Ammon's horn (tissue), 1 donor: Measurements from ENCODE around the gene PTTG1.
A peak's percentile ranks its signal among the peaks of the same experiment; 100 is the strongest.
"Not testable (repeated sequence)": the region's sequence is repeated elsewhere in the genome, so short reads cannot be mapped to it uniquely, and the experiment has no call there.

Source experiments
- DNase-seq: peaks from one replicate; pipeline ENCODE4 v3.0.0-alpha.2; 2016; ENCODE audit warnings: low spot score

PTTG1 gene

GRCh38 chr5:160423099-160423498 lies 1.4 kb downstream of the PTTG1 start:
- no peak for DNase-seq

DNA sequence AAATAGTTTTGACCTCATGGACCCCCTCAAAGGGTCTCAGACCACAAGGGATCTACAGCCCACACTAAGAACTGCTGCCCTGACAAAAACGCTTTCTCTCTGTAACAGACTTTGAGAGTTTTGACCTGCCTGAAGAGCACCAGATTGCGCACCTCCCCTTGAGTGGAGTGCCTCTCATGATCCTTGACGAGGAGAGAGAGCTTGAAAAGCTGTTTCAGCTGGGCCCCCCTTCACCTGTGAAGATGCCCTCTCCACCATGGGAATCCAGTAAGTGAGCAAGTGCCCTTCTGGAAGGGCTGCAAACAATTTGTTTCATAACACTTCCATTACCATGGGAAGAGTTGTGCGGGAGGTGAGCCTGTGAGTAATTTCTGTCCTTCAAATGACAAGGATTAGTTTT lies 6.0 kb downstream of the PTTG1 start:
- no peak for DNase-seq

DNA sequence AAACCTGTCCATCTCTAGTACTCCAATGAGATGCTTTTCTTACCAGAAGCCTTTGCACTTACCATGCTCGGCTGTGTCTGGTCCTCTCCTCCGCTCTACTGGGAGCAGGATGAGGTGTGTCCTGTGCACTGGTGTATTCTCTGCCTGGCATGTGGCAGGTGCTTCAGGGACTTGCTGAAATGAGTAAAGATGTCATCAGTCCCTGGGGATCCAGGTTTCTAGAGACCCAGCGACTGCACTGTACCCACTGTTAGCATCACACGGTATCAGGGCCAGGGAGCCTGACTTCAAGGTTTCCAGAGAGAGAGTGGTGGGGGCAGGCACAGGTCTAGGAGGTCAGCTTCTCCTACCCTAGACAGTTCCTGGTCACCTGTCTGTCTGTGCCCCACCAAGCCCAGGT lies 10.5 kb downstream of the PTTG1 start:
- DNase-seq, result no peak

DNA sequence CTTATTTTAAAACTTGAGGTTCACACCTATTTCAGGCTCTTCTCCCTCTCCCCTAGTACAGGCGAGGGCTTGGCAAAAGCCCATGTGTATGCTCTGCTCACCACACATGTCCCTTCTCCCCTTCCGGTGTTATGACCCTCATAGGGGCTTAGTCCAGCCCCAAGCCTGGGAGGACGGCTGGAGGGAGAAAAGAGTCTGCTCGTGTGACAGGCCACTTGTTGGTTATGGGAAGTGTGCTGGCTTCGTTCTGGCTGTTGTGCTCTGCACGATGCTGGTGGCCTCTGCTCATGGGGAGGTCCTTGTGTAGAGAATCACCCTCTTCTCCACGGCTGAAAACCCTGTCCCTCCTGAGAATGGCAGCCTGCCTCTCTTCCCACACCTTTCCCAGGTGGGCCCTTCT lies 11.1 kb downstream of the PTTG1 start:
- DNase-seq, result no peak

- peak; percentile 76 for DNase-seq
Observed at GRCh38 chr5:160434022-160434531, 12.4 kb downstream of the PTTG1 start.

GRCh38 chr5:160435532-160435931 lies 13.9 kb downstream of the PTTG1 start:
- no peak for DNase-seq

DNA sequence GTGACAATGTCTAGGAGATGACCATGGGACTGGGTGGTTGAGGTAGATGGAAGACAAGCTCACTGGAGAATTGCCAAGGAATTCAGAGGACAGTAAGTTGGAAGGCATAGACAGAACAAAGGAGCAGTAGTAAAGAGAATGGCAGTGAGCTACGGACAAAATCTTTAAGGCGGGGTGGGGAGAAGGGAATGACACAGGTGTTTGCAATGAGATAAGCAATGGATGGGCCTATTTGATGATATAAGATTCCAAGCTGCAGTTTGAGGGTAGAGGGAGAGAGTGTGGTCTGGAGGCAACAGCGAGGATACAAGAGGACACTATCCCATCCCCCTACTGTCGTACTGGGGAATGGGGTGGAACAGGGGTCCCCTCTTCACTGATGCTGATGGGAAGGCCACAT lies 14.4 kb downstream of the PTTG1 start:
- no peak for DNase-seq

- DNase-seq, result not testable (repeated sequence)
Observed at GRCh38 chr5:160436661-160437060, 15.0 kb downstream of the PTTG1 start.

GRCh38 chr5:160437271-160437670 lies 15.6 kb downstream of the PTTG1 start:
- no peak for DNase-seq

DNA sequence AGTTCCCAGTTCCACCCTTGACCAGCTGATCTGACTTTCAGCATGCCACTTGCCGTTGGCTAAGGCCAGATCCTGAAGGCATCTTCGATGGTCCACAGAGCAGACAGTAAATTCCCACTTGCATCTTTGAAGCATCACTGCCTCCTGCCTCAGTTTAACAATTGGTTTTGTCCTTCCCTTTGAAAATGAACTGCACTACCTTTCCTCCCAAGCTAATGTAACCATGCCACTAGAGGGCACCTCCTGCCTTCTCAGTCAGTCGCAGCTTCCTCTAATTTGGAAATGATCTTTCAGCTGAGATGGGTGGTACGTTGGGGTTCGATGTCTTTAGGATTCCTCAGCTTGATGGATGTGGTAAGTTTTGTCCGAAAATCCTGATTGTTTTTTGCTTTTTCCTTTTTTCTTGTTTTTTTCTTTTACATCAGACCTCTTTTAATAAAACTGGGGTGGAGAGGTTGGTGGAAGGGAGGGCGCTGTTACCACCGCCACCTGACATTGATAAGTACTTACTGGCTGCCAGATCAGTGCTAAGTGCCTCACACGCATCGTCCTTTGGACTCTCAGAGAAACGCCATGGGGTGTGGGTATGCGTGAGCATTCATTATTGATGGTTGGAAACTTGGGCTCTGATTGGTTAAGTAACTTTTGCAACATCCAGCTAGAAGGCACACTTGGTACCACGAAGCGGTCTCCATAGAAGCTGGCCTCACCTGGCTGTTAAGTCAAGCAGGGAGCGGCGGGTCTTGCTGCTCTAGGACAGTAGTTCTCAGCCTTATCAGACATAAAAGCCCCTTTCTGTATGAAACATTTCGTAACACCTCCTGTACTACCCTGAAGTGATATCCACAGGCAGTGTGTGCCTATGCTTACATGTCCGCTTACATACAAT lies 16.9 kb downstream of the PTTG1 start:
- DNase-seq, result peak; percentile 92

DNA sequence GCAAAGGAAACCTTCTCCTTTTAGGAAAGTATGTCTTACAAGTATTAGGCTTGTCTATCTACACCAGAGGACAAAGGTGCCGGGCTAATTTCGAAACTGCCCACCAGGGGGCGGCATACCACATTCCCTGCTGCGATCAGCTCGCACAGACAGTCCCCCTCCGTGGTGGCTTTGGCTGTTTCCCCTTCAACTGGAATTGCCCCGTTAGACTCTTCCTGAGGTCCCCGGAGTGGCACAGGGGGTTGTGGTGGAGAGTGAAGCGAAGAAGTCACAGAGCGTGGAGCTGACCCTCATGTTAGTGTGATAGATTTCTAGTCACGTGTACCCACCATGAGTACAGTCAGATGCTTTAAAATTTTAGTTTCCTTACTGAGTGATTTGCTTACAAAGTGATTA lies 17.5 kb downstream of the PTTG1 start:
- peak; percentile 86 for DNase-seq

DNA sequence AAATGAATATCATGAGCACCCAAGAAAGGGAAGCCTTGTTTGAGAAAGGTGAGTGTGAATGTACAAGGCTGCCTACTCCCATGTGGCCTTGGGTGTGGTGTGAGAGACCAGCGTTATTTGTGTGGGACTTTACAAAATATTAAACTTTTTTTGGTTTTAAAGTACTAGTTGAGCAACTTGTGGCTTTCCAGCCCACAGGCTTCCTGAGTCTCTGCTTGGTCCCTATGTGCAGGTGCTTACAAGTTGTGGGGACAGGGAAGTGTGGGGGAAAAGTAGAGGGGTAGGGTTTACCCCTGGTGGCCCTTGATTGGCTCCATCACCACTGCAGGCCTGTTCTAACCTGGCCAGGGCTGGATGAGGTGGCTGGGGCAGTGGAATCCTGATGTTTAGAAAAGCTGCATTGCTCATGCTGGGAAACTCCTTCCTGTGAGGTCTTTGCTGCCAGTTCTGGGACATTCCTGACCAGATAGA lies 19.7 kb downstream of the PTTG1 start:
- no peak for DNase-seq

GRCh38 chr5:160442824-160443431 lies 21.3 kb downstream of the PTTG1 start:
- no peak for DNase-seq

DNA sequence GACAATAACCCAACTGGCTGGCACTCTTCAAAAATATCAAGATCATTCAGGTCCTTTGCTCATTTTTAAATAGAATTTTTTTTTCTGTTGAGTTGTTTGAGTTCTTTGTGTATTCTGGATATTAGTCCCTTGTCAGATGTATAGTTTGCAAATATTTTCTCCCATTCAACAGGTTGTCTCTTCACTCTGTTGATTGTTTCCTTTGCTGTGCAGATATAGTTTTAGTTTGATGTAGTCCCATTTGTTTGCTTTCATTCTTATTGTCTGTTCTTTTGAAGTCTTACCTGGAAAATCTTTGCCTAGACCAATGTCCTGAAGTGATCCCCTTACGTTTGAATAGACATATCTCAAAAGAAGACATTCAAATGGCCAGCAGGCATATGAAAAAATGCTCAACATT lies 22.8 kb downstream of the PTTG1 start:
- no peak for DNase-seq

DNA sequence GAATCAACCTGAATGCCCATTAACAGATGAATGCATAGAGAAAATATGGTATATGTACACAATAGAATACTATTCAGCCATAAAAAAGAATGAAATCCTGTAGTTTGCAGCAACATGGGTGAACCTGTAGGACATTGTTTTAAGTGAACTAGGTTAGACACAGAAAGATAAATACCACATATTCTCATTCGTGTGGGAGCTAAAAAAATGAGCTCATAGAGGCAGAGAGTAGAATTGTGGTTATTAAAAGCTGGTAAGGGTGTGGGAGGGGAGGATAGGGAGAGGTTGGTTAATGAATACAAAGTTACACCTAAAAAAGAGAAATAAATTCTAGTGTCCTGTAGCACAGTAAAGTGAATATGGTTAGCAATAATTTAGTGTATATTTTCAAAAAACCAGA lies 23.5 kb downstream of the PTTG1 start:
- DNase-seq, result no peak

- DNase-seq, result no peak
Observed at GRCh38 chr5:160445751-160446150, 24.1 kb downstream of the PTTG1 start.

GRCh38 chr5:160448886-160449285 lies 27.2 kb downstream of the PTTG1 start:
- no peak for DNase-seq

GRCh38 chr5:160449458-160449857 lies 27.8 kb downstream of the PTTG1 start:
- no peak for DNase-seq

DNA sequence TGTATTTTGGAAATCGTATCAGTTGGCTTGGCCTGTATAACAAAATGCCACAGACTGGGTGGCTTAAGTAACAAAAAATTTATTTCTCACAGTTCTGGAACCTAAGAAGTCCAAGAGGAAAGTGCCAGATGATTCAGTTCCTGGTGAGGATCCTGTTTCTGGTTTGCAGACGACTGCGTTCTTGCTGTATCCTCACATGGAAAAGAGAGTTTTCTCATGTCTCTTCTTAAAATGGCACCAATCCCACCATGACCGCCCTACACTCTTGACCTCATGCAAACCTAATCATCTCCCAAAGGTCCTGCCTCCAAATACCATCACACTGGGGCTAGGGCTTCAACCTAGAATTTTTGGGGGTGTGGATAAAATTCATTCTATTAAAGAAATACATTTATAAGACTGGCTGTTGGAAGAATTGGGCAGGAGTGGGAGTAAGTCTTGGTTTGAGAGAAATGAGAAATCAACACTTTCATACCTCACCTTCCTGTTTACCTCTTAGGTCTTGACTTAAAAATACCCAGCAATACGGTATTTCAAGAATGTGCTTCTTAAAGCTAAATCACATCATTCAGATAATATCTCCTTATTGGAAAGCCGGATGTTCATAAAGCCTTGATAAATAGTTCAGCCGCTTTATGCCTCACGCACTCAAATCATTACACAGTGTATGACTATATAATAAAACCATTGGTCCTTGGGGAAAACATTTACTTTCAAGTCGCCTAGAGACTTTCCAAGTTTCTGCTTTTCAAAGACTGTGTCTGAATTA lies 28.7 kb downstream of the PTTG1 start:
- no peak for DNase-seq

DNA sequence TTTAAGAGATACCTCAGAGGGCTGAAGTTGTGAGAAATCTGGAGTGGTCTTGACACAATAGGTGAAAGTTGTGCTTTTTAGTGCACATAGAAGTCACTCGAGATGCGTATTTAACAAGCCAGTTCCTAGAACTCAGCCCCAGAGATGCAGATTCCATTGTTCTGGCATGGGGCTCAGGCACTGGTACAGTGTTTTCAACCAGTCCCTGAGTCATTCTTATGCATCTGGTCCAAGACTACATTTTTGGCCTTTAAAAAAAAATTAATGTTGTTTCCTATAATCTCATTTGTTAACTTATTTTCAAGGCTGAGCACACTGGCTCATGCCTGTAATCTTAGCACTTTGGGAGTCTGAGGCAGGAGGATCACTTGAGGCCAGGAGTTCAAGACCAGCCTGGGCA lies 29.6 kb downstream of the PTTG1 start:
- DNase-seq, result no peak

GRCh38 chr5:160452036-160452435 lies 30.4 kb downstream of the PTTG1 start:
- DNase-seq, result no peak

DNA sequence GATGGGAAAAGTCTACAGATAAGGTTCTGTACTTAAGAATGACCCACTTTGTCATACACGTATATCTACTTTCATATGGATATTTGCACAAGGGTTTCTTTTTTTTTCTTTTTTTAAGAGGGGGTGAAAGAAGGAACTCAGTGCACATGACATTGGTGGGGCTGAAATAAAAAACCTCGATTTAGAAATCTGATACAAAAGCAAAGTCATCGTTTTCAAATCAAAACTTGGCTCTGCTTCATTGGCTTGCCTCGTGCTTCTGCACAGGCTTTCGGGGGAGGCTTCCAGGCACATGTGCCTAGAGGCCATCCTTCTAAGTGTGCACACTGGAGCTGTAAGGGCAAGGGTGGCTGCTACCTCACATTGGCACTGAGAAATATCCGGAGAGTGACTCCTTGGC lies 31.1 kb downstream of the PTTG1 start:
- DNase-seq, result no peak

DNA sequence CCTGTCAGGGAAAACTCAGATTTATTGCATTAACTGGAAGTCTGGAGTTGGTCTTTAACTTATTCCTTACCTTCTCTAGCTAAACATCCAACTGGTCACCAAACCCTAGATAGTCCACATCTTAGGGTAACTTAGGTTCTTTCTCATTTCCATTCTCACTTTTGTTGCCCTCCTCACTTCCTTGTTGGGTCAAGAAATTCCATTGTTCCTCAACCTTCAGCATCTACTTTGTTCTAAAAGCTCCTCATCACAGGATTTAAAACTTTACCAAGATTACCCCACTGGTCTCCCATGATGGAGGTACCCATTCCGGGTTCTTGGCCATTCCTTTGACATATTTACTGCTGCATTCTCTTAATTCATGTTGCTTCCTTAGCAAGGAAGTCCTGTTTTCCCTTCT lies 32.1 kb downstream of the PTTG1 start:
- no peak for DNase-seq
